CD14-positive monocyte (primary cell): ENCODE data around the gene EXD2. TPM values are rescaled to one million over a fixed set of nuclear protein-coding genes. Genes with fewer than 3 reads are reported as not detected.

Experiments used
- DNase-seq, 3 donors: peaks; one replicate each; pipeline ENCODE4 v3.0.0-alpha.2; 2011 to 2022
- H2AFZ ChIP-seq: 2 replicates; pipeline ENCODE4 v1.6.0; 2012; ENCODE audit warnings: mild to moderate bottlenecking, low read depth, low read length, inconsistent platforms; ENCODE audit not compliant: insufficient read depth, poor library complexity, severe bottlenecking
- H3K27ac ChIP-seq, 2 donors: 1 replicate in 1 of 2; 2 replicates in 1 of 2; pipeline ENCODE4 v1.5.1; 2012 to 2013; ENCODE audit warnings: low read length in 2 of 2, control low read depth in 1 of 2, inconsistent platforms in 1 of 2, low read depth in 1 of 2, mild to moderate bottlenecking in 1 of 2
- H3K27me3 ChIP-seq, 2 donors: one replicate each; pipeline versions ENCODE4 v1.6.0 to v1.6.1; 2011 to 2013; ENCODE audit warnings: low read length in 2 of 2; ENCODE audit not compliant: control insufficient read depth in 2 of 2, insufficient read depth in 2 of 2
- H3K36me3 ChIP-seq, 2 donors: replicated peaks in 1 of 2; 1 replicate in 1 of 2; 2 replicates in 1 of 2; pipeline versions ENCODE4 v1.5.1 to v1.6.1; 2012 to 2013; ENCODE audit warnings: low read length in 2 of 2, control low read depth in 1 of 2, inconsistent platforms in 1 of 2, mild to moderate bottlenecking in 1 of 2; ENCODE audit not compliant: insufficient read depth in 2 of 2, control insufficient read depth in 1 of 2
- H3K4me1 ChIP-seq, 2 donors: 1 replicate in 1 of 2; 2 replicates in 1 of 2; pipeline versions ENCODE4 v1.5.1 to v1.6.1; 2012 to 2013; ENCODE audit warnings: low read length in 2 of 2, control low read depth in 1 of 2, inconsistent platforms in 1 of 2, mild to moderate bottlenecking in 1 of 2, moderate library complexity in 1 of 2; ENCODE audit not compliant: insufficient read depth in 2 of 2, control insufficient read depth in 1 of 2
- H3K4me2 ChIP-seq: replicated peaks from 2 replicates; pipeline ENCODE3; 2012; ENCODE audit warnings: low read length, moderate library complexity, mild to moderate bottlenecking; ENCODE audit not compliant: poor library complexity, severe bottlenecking; ENCODE audit errors: extremely low read depth
- H3K4me3 ChIP-seq, 3 experiments: fragments of 200-600 bp in 1 of 3; sonication (generic) in 1 of 3; replicated peaks in 1 of 3; 1 replicate in 2 of 3; 2 replicates in 1 of 3; pipeline ENCODE4 v1.5.1; 2011 to 2013; ENCODE audit warnings: low read length in 3 of 3, mild to moderate bottlenecking in 3 of 3, control low read depth in 2 of 3, low read depth in 2 of 3, inconsistent platforms in 1 of 3, moderate library complexity in 1 of 3
- H3K79me2 ChIP-seq: 2 replicates; pipeline ENCODE4 v1.6.0; 2012; ENCODE audit warnings: mild to moderate bottlenecking, control low read depth, inconsistent platforms, low read length, moderate library complexity; ENCODE audit not compliant: insufficient read depth
- H3K9ac ChIP-seq: 2 replicates; pipeline ENCODE4 v1.6.0; 2017; ENCODE audit warnings: low read length, mild to moderate bottlenecking; ENCODE audit not compliant: insufficient read depth, poor library complexity, severe bottlenecking
- H3K9me3 ChIP-seq, 2 donors: replicated peaks in 1 of 2; 1 replicate in 1 of 2; 2 replicates in 1 of 2; pipeline versions ENCODE4 v1.5.1 to v1.6.1; 2012 to 2013; ENCODE audit warnings: low read length in 2 of 2, control low read depth in 1 of 2; ENCODE audit not compliant: control insufficient read depth in 1 of 2, insufficient read depth in 1 of 2
- H4K20me1 ChIP-seq: 2 replicates; pipeline ENCODE4 v1.6.0; 2012; ENCODE audit warnings: mild to moderate bottlenecking, low read length, control low read depth, moderate library complexity; ENCODE audit not compliant: insufficient read depth
- H3K27ac Mint-ChIP-seq, 7 donors: one replicate each; pipeline ENCODE4 v1.8.0; 2020; ENCODE audit warnings: mild to moderate bottlenecking in 7 of 7, mixed read lengths in 7 of 7, moderate library complexity in 6 of 7, inconsistent platforms in 2 of 7
- H3K27me3 Mint-ChIP-seq, 3 donors: one replicate each; pipeline ENCODE4 v1.8.0; 2021 to 2022; ENCODE audit warnings: low read depth in 3 of 3, mild to moderate bottlenecking in 3 of 3, mixed read lengths in 3 of 3, moderate library complexity in 3 of 3, inconsistent platforms in 1 of 3
- H3K36me3 Mint-ChIP-seq, 2 donors: one replicate each; pipeline ENCODE4 v1.8.0; 2020; ENCODE audit warnings: mixed read lengths in 2 of 2, inconsistent platforms in 1 of 2, mild to moderate bottlenecking in 1 of 2
- H3K4me1 Mint-ChIP-seq: one replicate; pipeline ENCODE4 v1.8.0; 2020; ENCODE audit warnings: mild to moderate bottlenecking, mixed read lengths
- H3K4me3 Mint-ChIP-seq, 2 donors: one replicate each; pipeline ENCODE4 v1.8.0; 2020; ENCODE audit warnings: mild to moderate bottlenecking in 2 of 2, mixed read lengths in 2 of 2, moderate library complexity in 1 of 2
- H3K9me3 Mint-ChIP-seq, 7 donors: one replicate each; pipeline ENCODE4 v1.8.0; 2020 to 2022; ENCODE audit warnings: mixed read lengths in 7 of 7, mild to moderate bottlenecking in 6 of 7, moderate library complexity in 6 of 7, inconsistent platforms in 2 of 7
- CTCF ChIP-seq: fragments of 200-600 bp; IDR thresholded peaks from one replicate; pipeline ENCODE4 v1.8.0; 2022; ENCODE audit warnings: antibody characterized with exemption, mild to moderate bottlenecking
- WGBS: methylation state at CpG from one replicate; pipeline ENCODE4 v1.1.5; 2013; ENCODE audit warnings: missing lambda C conversion rate; ENCODE audit not compliant: insufficient coverage; 5-methylcytosine and 5-hydroxymethylcytosine counted together
- intact Hi-C, 2 donors: fragments of 100-400 bp; cut with micrococcal nuclease; formaldehyde crosslinking; loops; one replicate each; pipeline versions ENCODE4 v1.15.0 to v1.15.1; 2023
- polyA plus RNA-seq, 3 donors: library from polyadenylated mRNA; depleted of rRNA in 1 of 3; unstranded in 2 of 3; stranded (reverse) in 1 of 3; fragments of 300-500 nt in 2 of 3; fragments of >200 nt in 1 of 3; fragmentation: Illumina TruSeq in 2 of 3; gene quantifications; 1 replicate in 2 of 3; 2 replicates in 1 of 3; pipeline ENCODE4 v1.2.3, GENCODE V29; 2012 to 2021

The EXD2 gene
- polyA plus RNA-seq, 3 donors: 2.3 to 4.0 (median 3.1) TPM

GRCh38 chr14:69270795-69271708, 79.8 kb downstream of the EXD2 start:
- Mint-ChIP-seq H3K9me3 (peaks cover 0 to 1% (median 0%) of the 10 kb centered on the region in 7 donors), H3K27me3 (peaks cover 15 to 17% (median 16%) of the 10 kb centered on the region in 3 donors), H3K4me3 (no peak overlapping the region), H3K27ac (no peak overlapping the region), H3K4me1 (no peaks in the 10 kb centered on the region), H3K36me3 (no peaks in the 10 kb centered on the region)
- Histone ChIP-seq H3K4me1 (no peaks in the 10 kb centered on the region), H3K36me3 (no peaks in the 10 kb centered on the region), H4K20me1 (no peaks in the 10 kb centered on the region), H3K27ac (no peak overlapping the region), H3K27me3 (peaks cover 0 to 2% of the 10 kb centered on the region in 2 donors), H3K9ac (no peak overlapping the region), H3K79me2 (no peaks in the 10 kb centered on the region), H3K9me3 (no peaks in the 10 kb centered on the region), H2AFZ (no peak overlapping the region), H3K4me2 (no peak overlapping the region), H3K4me3 (no peak overlapping the region)
- no peak for DNase-seq
- TF ChIP-seq CTCF: no peak
- WGBS: 93% methylated on average over 18 of the region's 21 CpGs
- intact Hi-C loops: no loop called here

DNA sequence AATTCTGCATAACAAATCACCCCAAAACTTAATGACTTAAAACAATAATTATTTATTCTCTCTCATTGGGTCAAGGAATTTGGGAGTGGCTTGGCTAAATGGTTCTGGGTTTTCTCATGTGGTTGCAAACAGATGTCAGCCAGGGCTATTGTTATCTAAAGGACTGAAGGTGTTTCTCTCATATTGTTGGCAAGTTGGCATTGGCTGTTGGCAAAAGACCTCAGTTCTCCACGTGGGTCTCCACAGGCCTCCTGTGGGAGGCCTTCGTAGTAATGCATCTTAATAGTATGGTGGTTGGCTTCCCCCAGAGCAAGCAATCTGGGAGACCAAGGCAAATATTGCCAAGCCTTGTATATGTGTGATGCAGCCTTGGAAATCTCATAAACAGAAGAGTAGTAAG, 83.0 kb downstream of the EXD2 start:
- Histone ChIP-seq H3K79me2 (no peaks in the 10 kb centered on the region), H3K4me2 (no peak overlapping the region), H3K9ac (no peak overlapping the region), H4K20me1 (no peaks in the 10 kb centered on the region), H3K36me3 (no peaks in the 10 kb centered on the region), H2AFZ (no peak overlapping the region), H3K27ac (no peak overlapping the region), H3K4me3 (no peak overlapping the region), H3K9me3 (no peaks in the 10 kb centered on the region), H3K27me3 (no peaks in the 10 kb centered on the region), H3K4me1 (no peaks in the 10 kb centered on the region)
- H3K27me3 Mint-ChIP-seq: peaks cover 16 to 18% (median 18%) of the 10 kb centered on the region in 3 donors
- no peaks in the 10 kb centered on the region for H3K36me3 Mint-ChIP-seq
- intact Hi-C loops: no loop called here
- H3K4me1 Mint-ChIP-seq: no peaks in the 10 kb centered on the region
- no peak overlapping the region for H3K27ac Mint-ChIP-seq
- H3K4me3 Mint-ChIP-seq: no peak overlapping the region
- WGBS: 71% methylated on average over 2 of the region's 2 CpGs
- H3K9me3 Mint-ChIP-seq: peaks cover 0 to 8% (median under 1%) of the 10 kb centered on the region in 7 donors
- DNase-seq: no peak
- TF ChIP-seq CTCF: no peak
